GM19239 (cell line): ENCODE data around the gene ZNF587.
"Not testable (repeated sequence)": the region's sequence is repeated elsewhere in the genome, so short reads cannot be mapped to it uniquely, and the experiment has no call there.

Experiments
- DNase-seq: peaks from one replicate; pipeline ENCODE4 v3.0.0; 2011; ENCODE audit warnings: low spot score; ENCODE audit not compliant: insufficient read length
- FAIRE-seq: peaks from 2 replicates; lab custom pipeline; 2011; peaks lifted over from hg19 to GRCh38; lab: Jason Lieb, UNC

The ZNF587 gene

GRCh38 chr19:57821095-57821494, 28.6 kb upstream of the ZNF587 start:
- DNase-seq, FAIRE-seq: not testable (repeated sequence)

- DNase-seq, FAIRE-seq: not testable (repeated sequence)
Measured at GRCh38 chr19:57821501-57821900, 28.2 kb upstream of the ZNF587 start.

GRCh38 chr19:57823155-57823554, 26.5 kb upstream of the ZNF587 start:
- not testable (repeated sequence) for FAIRE-seq, DNase-seq

GRCh38 chr19:57823608-57824007, 26.1 kb upstream of the ZNF587 start:
- not testable (repeated sequence) for FAIRE-seq, DNase-seq

GRCh38 chr19:57825511-57825910, 24.1 kb upstream of the ZNF587 start:
- DNase-seq (no peak), FAIRE-seq (no peak)

- FAIRE-seq (no peak), DNase-seq (no peak)
Measured at GRCh38 chr19:57829316-57829715, 20.3 kb upstream of the ZNF587 start.

GRCh38 chr19:57830071-57830602, 19.5 kb upstream of the ZNF587 start, which contains the start of gene ZNF587B:
Gene ZNF587B, plus strand, starts transcription at chr19:57830299. Its CDS starts 230 bp downstream, at chr19:57830529.
- FAIRE-seq (no peak), DNase-seq (no peak)

- peak; percentile 45 for FAIRE-seq
- DNase-seq = not testable (repeated sequence)
Measured at GRCh38 chr19:57836991-57837390, 12.7 kb upstream of the ZNF587 start.

GRCh38 chr19:57838622-57839191, 11.0 kb upstream of the ZNF587 start:
- not testable (repeated sequence) for DNase-seq, FAIRE-seq

- FAIRE-seq (no peak), DNase-seq (no peak)
Measured at GRCh38 chr19:57841122-57841763, 8.4 kb upstream of the ZNF587 start.

GRCh38 chr19:57847164-57847563, 2.5 kb upstream of the ZNF587 start:
- not testable (repeated sequence) for FAIRE-seq, DNase-seq

- FAIRE-seq, DNase-seq: not testable (repeated sequence)
Measured at GRCh38 chr19:57849162-57849665, 445 bp upstream of the ZNF587 start.

- FAIRE-seq = no peak
Measured at GRCh38 chr19:57850553-57851017, 926 bp downstream of the ZNF587 start.

GRCh38 chr19:57851812-57852603, 2.3 kb downstream of the ZNF587 start:
- DNase-seq, FAIRE-seq: not testable (repeated sequence)

More at GRCh38 chr19:57850553-57851017, 926 bp downstream of the ZNF587 start:
- no peak for DNase-seq

GRCh38 chr19:57854117-57854516, 4.5 kb downstream of the ZNF587 start:
- not testable (repeated sequence) for FAIRE-seq, DNase-seq

GRCh38 chr19:57862351-57862750, 12.7 kb downstream of the ZNF587 start:
- not testable (repeated sequence) for FAIRE-seq, DNase-seq

GRCh38 chr19:57867868-57868492, 18.3 kb downstream of the ZNF587 start:
- no peak for FAIRE-seq
- no peak for DNase-seq

GRCh38 chr19:57869655-57870054, 20.0 kb downstream of the ZNF587 start:
- not testable (repeated sequence) for DNase-seq, FAIRE-seq

- DNase-seq (no peak), FAIRE-seq (no peak)
Measured at GRCh38 chr19:57870225-57870624, 20.6 kb downstream of the ZNF587 start.

- DNase-seq (no peak), FAIRE-seq (no peak)
Measured at GRCh38 chr19:57872450-57872849, 22.8 kb downstream of the ZNF587 start.
